Globus pallidus (tissue), 1 donor: ENCODE measurements around the gene GAS6.
"Not testable (repeated sequence)": the region's sequence is repeated elsewhere in the genome, so short reads cannot be mapped to it uniquely, and the experiment has no call there.

Source experiments
- DNase-seq: peaks from one replicate; pipeline ENCODE4 v3.0.0-alpha.2; 2015; ENCODE audit warnings: low spot score

GAS6 gene

GRCh38 chr13:113867913-113868312 is 4.0 kb upstream of the GAS6 start:
- not testable (repeated sequence) for DNase-seq

GRCh38 chr13:113865427-113865826 is 1.6 kb upstream of the GAS6 start:
- DNase-seq, result no peak

GRCh38 chr13:113864273-113864890 is 506 bp upstream of the GAS6 start:
- DNase-seq, result no peak

- DNase-seq, result no peak
Observed at GRCh38 chr13:113862931-113863523, 849 bp downstream of the GAS6 start.

- DNase-seq, result no peak
Observed at GRCh38 chr13:113862191-113862930, 1.5 kb downstream of the GAS6 start.

- no peak for DNase-seq
Observed at GRCh38 chr13:113861433-113862030, 2.3 kb downstream of the GAS6 start.

- no peak for DNase-seq
Observed at GRCh38 chr13:113860665-113861432, 3.0 kb downstream of the GAS6 start.

- DNase-seq, result no peak
Observed at GRCh38 chr13:113860051-113860664, 3.7 kb downstream of the GAS6 start.

GRCh38 chr13:113859311-113860050 is 4.4 kb downstream of the GAS6 start:
- DNase-seq, result no peak

- no peak for DNase-seq
Observed at GRCh38 chr13:113857531-113858195, 6.2 kb downstream of the GAS6 start.

GRCh38 chr13:113856716-113857065 is 7.2 kb downstream of the GAS6 start:
- no peak for DNase-seq

- no peak for DNase-seq
Observed at GRCh38 chr13:113855931-113856715, 7.8 kb downstream of the GAS6 start.

- no peak for DNase-seq
Observed at GRCh38 chr13:113855012-113855921, 8.6 kb downstream of the GAS6 start.

GRCh38 chr13:113854238-113855011 is 9.5 kb downstream of the GAS6 start:
- no peak for DNase-seq

- DNase-seq, result no peak
Observed at GRCh38 chr13:113853518-113854237, 10.2 kb downstream of the GAS6 start.

- DNase-seq, result no peak
Observed at GRCh38 chr13:113852536-113853517, 11.0 kb downstream of the GAS6 start.
